ENCODE data around the gene MUC20. TPM values are rescaled to one million over a fixed set of nuclear protein-coding genes. Genes with fewer than 3 reads are reported as not detected.
"Not testable (repeated sequence)": the region's sequence is repeated elsewhere in the genome, so short reads cannot be mapped to it uniquely, and the experiment has no call there.

The MUC20 gene
- total RNA-seq, 1 donor from 2014 or later, result 84.4 TPM

DNA sequence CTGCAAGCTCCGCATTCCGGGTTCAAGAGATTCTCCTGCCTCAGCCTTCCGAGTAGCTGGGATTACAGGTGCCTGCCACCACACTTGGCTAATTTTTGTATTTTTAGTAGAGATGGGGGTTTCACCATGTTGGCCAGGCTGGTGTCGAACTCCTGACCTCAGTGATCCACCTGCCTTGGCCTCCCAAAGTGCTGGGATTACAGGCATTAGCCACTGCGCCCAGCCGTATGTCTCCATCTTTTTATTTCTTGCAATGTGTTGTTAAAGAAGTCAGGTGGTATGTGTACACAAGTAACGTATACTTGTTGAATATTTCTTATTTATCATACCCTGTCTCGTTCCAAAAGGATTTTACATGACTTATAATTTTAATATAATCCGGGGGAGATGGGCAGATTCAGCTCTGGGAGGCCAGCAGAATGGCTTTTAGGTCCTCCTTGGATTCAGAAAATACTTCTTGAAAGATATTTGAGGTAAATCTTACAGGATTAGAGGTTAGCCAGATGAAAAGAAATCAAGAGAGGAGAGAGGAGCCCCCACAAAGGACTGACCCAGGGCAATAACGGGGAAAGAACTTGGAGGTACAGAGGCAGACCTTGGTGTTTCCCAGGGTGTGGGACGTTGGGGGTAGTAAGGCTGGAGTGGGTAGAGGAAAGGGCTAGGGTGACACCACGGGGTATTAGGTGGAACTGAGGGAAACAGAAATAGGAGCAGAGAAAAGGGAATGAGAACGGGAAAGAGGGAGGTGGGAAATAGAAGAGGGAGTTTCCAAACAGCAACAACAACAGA lies 27.2 kb upstream of the MUC20 start:
- DNase-seq (ENCODE audit: low spot score), result no peak

- DNase-seq (ENCODE audit: low spot score), result not testable (repeated sequence)
Measured at GRCh38 chr3:195694217-195695076, 26.3 kb upstream of the MUC20 start.

DNA sequence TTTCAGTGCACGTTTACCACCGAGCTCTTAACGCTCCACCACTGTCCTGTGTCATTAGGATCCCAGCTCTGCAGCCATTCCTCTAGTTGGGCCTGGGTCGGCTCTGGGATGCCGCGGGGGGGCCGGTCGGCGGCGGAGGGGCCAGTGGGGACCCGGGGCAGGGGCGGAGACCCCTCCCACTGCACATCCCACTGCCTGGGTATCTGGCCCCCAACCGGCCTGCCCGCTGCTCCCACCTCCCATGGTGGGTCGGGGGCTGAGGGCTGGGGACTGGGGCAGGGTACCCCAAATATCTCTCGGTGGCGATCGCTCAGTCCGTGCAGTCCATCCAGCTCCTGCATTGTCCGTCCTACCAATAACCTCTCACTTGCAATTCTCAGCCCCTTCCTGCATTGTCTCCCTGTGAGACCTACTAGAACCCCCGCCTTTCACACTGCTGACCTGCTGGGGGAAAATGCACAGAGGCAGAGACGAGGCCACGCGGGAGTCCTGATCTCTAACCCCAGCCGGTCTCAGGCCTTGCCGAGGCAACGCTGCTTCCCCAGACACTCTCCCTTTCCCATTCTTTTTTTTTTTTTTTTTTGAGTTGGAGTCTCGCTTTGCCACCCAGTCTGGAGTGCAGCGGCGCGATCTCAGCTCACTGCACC lies 24.0 kb upstream of the MUC20 start:
- no peak for DNase-seq (ENCODE audit: low spot score)

GRCh38 chr3:195697582-195698324 lies 23.0 kb upstream of the MUC20 start:
- no peak for DNase-seq (ENCODE audit: low spot score)

- DNase-seq (ENCODE audit: low spot score), result no peak
Measured at GRCh38 chr3:195698325-195698646, 22.5 kb upstream of the MUC20 start.

DNA sequence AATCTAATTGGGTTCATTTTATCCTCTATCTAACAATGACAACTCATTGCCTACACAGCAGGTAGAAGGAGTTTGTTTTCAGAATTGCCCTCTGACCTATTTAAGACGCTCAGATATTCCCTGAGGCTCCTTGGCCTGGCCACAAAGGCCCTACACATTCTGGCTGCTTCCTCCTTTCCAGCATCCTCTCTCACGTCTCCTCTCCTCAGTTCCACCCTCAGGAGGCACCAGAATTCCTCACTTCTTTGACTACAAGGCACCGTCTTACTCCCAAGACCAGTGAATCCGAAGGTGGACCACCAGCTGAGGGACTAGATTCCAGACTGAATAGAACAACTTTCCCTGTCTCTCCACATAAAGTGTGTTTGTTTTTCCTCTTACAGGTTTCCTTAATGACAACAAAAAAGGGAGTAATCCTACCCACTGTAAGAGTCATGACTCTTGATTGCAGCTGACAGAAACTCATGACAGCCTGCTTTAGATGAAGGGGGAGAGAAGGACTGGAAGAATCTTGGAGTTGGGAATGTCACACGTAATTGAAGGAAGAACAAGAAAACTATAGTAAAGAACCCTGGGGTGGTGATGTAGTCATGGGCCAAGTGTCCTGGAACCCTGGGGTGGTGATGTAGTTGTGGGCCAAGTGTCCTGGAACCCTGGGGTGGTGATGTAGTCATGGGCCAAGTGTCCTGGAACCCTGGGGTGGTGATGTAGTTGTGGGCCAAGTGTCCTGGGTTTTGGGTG lies 22.0 kb upstream of the MUC20 start:
- DNase-seq (ENCODE audit: low spot score), result no peak

DNA sequence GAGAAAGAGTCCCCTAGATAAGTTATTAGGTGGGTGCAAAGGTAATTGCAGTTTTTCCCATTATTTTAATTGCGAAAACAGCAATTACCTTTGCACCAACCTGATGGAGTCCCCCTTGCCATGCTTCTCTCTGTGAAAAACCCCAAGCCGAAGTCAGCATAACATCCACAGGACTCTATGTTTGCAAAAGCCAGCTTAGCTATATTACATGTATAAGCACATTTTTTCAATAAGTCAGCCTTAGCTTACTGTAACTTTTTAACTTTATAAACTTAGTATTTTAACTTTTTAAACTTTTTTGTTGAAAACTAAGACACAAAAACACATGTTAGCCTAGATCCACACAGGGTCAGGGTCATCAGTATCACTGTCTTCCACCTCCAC lies 21.4 kb upstream of the MUC20 start:
- no peak for DNase-seq (ENCODE audit: low spot score)

- DNase-seq (ENCODE audit: low spot score), result no peak
Measured at GRCh38 chr3:195699860-195700259, 20.9 kb upstream of the MUC20 start.

DNA sequence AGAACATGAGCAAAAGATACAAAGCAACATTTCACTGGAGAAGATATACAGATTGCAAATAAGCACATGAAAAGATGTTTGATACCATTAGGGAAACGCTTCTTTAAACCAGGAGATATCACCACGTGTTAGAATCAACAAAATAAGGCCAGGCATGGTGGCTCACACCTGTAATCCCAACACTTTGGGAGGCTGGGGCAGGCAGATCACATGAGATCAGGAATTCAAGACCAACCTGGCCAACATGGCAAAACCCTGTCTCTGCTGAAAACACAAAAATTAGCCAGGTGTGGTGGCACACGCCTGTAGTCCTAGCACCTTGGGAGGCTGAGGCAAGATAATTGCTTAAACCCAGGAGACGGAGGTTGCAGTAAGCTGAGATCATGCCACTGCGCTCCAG lies 20.5 kb upstream of the MUC20 start:
- no peak for DNase-seq (ENCODE audit: low spot score)

- DNase-seq (ENCODE audit: low spot score), result no peak
Measured at GRCh38 chr3:195701042-195701915, 19.5 kb upstream of the MUC20 start.

GRCh38 chr3:195703776-195704175 lies 17.0 kb upstream of the MUC20 start:
- DNase-seq (ENCODE audit: low spot score), result no peak

DNA sequence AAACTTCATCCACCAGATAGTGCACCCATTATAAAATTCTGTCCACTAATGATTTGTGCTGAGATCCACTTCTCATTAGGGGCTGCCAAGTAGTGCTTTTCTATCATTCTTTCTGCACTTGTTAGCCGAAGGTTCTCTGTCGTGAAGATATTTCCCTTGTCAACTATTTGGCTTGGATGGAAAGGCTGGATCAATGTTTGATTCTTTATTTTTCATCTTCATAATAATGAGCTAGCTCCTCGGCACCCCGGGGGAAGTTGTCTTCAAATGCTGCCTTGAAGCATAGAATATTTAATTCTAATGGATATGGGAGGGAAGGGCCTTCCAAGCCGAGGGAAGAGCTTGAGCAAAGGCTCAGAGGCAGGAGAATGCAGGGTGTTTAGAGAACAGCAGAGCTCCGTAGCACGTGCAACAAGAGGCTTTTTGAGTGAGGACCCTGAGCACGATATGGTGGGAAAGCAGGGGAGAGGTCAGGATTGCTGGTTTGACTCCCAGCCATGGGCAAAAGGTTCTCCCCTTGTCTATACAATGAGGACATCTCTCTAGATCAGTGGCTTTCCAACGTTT lies 16.3 kb upstream of the MUC20 start:
- DNase-seq (ENCODE audit: low spot score), result no peak

- no peak for DNase-seq (ENCODE audit: low spot score)
Measured at GRCh38 chr3:195705081-195705991, 15.4 kb upstream of the MUC20 start.

- no peak for DNase-seq (ENCODE audit: low spot score)
Measured at GRCh38 chr3:195708061-195708460, 12.7 kb upstream of the MUC20 start.

DNA sequence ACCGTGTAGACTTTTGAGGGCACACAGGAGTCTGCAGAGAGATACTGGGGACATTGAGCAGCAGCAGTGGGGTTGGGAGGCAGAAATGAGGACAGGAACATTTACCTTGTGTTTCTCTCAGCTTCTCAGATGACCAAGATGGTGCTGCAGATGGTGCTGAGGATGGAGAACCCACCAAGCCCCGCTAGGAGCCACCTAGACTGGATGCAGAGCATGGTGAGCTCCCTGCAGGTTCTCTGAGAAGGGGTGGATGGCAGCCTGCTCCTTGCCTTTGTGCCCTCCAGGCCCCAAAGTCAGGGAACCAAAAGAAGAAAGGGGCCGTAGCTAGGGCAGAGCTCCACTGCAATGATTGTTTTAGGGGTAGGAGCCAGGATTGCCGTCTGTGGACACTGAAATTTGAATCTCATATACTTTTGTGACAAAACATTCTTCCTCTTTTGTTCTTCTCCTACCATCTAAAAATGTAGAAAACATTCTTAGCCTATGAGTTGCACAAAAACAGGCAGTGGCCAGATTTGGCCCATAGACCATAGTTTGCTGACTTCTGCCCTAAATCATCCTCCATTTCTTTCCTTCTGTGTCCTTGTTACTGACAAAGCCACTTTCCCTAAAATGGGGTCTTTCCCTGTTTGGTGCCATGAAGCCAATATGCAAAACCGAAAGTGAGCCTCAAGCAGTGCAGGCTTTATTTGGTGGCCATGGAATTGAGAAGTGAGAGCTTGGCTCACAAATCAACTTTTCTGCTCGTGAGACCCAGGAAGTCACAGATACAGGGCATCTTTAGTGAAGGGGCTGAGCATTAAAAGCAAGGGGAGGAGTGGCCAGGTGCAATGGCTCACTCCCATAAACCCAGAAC lies 11.9 kb upstream of the MUC20 start:
- no peak for DNase-seq (ENCODE audit: low spot score)

- DNase-seq (ENCODE audit: low spot score), result no peak
Measured at GRCh38 chr3:195709676-195710085, 11.1 kb upstream of the MUC20 start.

DNA sequence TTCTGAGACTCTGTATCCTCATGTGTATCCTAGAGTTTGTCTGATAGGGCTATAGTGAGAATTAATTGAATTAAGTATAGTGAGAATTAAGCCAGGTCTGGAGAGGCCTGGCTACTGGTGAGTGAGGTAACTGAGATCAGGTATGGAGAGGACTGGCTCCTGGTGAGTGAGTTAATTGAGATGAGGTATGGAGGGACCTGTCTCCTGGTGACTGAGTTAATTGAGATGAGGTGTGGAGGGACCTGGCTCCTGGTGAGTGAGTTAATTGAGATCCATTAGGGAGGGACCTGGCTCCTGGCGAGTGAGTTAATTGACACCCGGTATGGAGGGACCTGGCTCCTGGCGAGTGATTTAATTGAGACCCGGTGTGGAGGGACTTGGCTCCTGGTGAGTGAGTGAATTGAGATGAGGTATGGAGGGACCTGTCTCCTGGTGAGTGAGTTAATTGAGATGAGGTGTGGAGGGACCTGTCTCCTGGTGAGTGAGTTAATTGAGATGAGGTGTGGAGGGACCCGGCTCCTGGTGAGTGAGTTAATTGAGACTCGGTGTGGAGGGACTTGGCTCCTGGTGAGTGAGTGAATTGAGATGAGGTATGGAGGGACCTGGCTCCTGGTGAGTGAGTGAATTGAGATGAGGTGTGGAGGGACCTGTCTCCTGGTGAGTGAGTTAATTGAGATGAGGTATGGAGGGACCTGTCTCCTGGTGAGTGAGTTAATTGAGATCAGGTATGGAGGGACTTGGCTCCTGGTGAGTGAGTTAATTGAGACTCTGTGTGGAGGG lies 10.5 kb upstream of the MUC20 start:
- not testable (repeated sequence) for DNase-seq (ENCODE audit: low spot score)

All from ureter (tissue), 1 donor.